PC-9 (cell line): ENCODE results near the gene CFAP92. TPM values are rescaled to one million over a fixed set of nuclear protein-coding genes. Genes with fewer than 3 reads are reported as not detected.

Experiments used
- BruUV-seq: library from RNA; stranded (reverse); fragments of 400-500 nt; replicated peaks from 2 replicates; lab custom pipeline; 2021; lab: Mats Ljungman, UMichigan
- CTCF ChIA-PET: fragments of 300-600 bp; sonication (Branson Sonifier 250); formaldehyde crosslinking; loops from one replicate; lab custom pipeline; 2022; ENCODE audit warnings: antibody characterized with exemption; lab: Charles Lee
- POLR2A ChIA-PET: fragments of 300-600 bp; sonication (Branson Sonifier 250); formaldehyde crosslinking; loops from one replicate; lab custom pipeline; 2022; ENCODE audit warnings: antibody characterized with exemption; ENCODE audit not compliant: unreplicated experiment; lab: Charles Lee
- DNase-seq, 2 experiments: peaks; one replicate each; pipeline versions ENCODE4 v3.0.0 to v3.0.0-alpha.2; 2015 to 2022; ENCODE audit warnings: mixed read lengths in 1 of 2
- H2AFZ ChIP-seq: fragments of 200-600 bp; sonication (generic); 2 replicates; pipeline ENCODE4 v1.8.1; 2017; ENCODE audit warnings: antibody characterized with exemption
- H3F3A ChIP-seq: fragments of 200-600 bp; sonication (generic); 2 replicates; pipeline ENCODE4 v1.8.1; 2017; ENCODE audit warnings: antibody characterized with exemption, mild to moderate bottlenecking, low read depth; ENCODE audit not compliant: insufficient read depth
- H3K27ac ChIP-seq: fragments of 200-600 bp; sonication (generic); 2 replicates; pipeline ENCODE4 v1.6.1; 2016; ENCODE audit warnings: mixed run types
- H3K27me3 ChIP-seq: fragments of 200-600 bp; sonication (generic); 2 replicates; pipeline ENCODE4 v1.6.1; 2016; ENCODE audit warnings: low read depth, mixed run types; ENCODE audit not compliant: insufficient read depth
- H3K36me3 ChIP-seq: fragments of 200-600 bp; sonication (generic); 2 replicates; pipeline ENCODE4 v1.6.1; 2016; ENCODE audit warnings: low read depth, mixed run types
- H3K4me1 ChIP-seq: fragments of 200-600 bp; sonication (generic); replicated peaks from 2 replicates; pipeline ENCODE4 v1.6.1; 2016; ENCODE audit warnings: mixed run types; ENCODE audit not compliant: insufficient read depth
- H3K4me2 ChIP-seq: fragments of 200-600 bp; sonication (generic); 2 replicates; pipeline ENCODE4 v1.6.1; 2017; ENCODE audit warnings: mixed run types
- H3K4me3 ChIP-seq: fragments of 200-600 bp; sonication (generic); 2 replicates; pipeline ENCODE4 v1.6.1; 2016; ENCODE audit warnings: mixed run types
- H3K79me2 ChIP-seq: fragments of 200-600 bp; sonication (generic); 2 replicates; pipeline ENCODE4 v1.6.1; 2017; ENCODE audit warnings: low read depth, mixed run types
- H3K9me2 ChIP-seq: fragments of 200-600 bp; sonication (generic); 2 replicates; pipeline ENCODE4 v1.8.1; 2017; ENCODE audit warnings: mild to moderate bottlenecking; ENCODE audit not compliant: insufficient read depth
- H3K9me3 ChIP-seq: fragments of 200-600 bp; sonication (generic); 2 replicates; pipeline ENCODE4 v1.8.1; 2016; ENCODE audit warnings: low read depth; ENCODE audit not compliant: insufficient read depth
- H4K20me1 ChIP-seq: fragments of 200-600 bp; sonication (generic); 2 replicates; pipeline ENCODE4 v1.8.1; 2017; ENCODE audit not compliant: insufficient read depth
- EZH2 ChIP-seq: fragments of 200-600 bp; sonication (generic); IDR thresholded peaks from 2 replicates; pipeline ENCODE4 v1.8.0; 2017; ENCODE audit warnings: antibody characterized with exemption, low read depth
- intact Hi-C: fragments of 100-400 bp; cut with micrococcal nuclease; formaldehyde crosslinking; loops from one replicate; pipeline ENCODE4 v1.10.0; 2022; ENCODE audit not compliant: unreplicated experiment
- total RNA-seq: library from RNA; stranded (reverse); gene quantifications from 2 replicates; pipeline ENCODE4 v1.2.3, GENCODE V29; 2021
- TF ChIP-seq, protein P1 (sequence below): fragments of 200-600 bp; sonication (generic); conservative IDR thresholded peaks from 2 replicates; pipeline ENCODE4 v1.6.1; 2017; ENCODE audit warnings: mixed run types, antibody characterized with exemption, mild to moderate bottlenecking, moderate library complexity

The CFAP92 gene
- total RNA-seq, 1 experiment from 2014 or later = 4.3 TPM

DNA sequence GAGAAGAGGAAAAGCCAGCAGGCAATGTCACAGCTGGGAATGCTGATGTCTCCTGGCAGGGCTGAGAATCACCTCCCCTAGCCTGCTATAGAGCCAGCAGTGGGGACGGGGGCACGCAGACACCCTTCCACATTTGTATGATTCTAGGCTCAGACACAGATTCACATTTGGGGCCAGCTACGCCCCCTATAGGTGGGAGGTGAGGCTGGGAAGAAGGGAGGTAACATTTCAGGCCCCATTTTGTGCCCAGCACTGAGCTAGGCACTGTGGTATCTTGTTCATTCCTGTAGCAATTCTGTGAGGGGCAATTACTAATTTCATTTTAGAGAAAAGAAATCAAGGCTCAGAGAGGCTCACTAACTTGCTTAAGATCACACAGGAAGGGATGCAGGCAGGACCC lies 130.3 kb downstream of the CFAP92 start:
- no peak for DNase-seq
- no peak overlapping the region for H3K4me3 ChIP-seq
- no peak overlapping the region for H2AFZ ChIP-seq
- ChIA-PET POLR2A (interaction anchor here (0.6 kb wide), 1 partner anchor 86 kb away, joined by 4 read pairs; no protein-coding TSS in a partner anchor), CTCF (no interaction called here)
- no peak overlapping the region for H3K4me2 ChIP-seq
- TF ChIP-seq, protein P1, sequence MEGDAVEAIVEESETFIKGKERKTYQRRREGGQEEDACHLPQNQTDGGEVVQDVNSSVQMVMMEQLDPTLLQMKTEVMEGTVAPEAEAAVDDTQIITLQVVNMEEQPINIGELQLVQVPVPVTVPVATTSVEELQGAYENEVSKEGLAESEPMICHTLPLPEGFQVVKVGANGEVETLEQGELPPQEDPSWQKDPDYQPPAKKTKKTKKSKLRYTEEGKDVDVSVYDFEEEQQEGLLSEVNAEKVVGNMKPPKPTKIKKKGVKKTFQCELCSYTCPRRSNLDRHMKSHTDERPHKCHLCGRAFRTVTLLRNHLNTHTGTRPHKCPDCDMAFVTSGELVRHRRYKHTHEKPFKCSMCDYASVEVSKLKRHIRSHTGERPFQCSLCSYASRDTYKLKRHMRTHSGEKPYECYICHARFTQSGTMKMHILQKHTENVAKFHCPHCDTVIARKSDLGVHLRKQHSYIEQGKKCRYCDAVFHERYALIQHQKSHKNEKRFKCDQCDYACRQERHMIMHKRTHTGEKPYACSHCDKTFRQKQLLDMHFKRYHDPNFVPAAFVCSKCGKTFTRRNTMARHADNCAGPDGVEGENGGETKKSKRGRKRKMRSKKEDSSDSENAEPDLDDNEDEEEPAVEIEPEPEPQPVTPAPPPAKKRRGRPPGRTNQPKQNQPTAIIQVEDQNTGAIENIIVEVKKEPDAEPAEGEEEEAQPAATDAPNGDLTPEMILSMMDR = peak; percentile 38; the same call in 1 of the 2 replicates
- no peak for TF ChIP-seq EZH2
- H3K9me3 ChIP-seq = peaks cover 23% of the 10 kb centered on the region
- H3K4me1 ChIP-seq = no peaks in the 10 kb centered on the region
- no peaks in the 10 kb centered on the region for H4K20me1 ChIP-seq
- no peaks in the 10 kb centered on the region for H3K9me2 ChIP-seq
- H3K79me2 ChIP-seq = no peaks in the 10 kb centered on the region
- H3F3A ChIP-seq = no peaks in the 10 kb centered on the region; the same call in 1 of the 2 replicates
- no TSS peak for BruUV-seq
- H3K36me3 ChIP-seq = no peaks in the 10 kb centered on the region
- no peak overlapping the region for H3K27ac ChIP-seq
- intact Hi-C loops = no loop called here
- H3K27me3 ChIP-seq = no peaks in the 10 kb centered on the region

DNA sequence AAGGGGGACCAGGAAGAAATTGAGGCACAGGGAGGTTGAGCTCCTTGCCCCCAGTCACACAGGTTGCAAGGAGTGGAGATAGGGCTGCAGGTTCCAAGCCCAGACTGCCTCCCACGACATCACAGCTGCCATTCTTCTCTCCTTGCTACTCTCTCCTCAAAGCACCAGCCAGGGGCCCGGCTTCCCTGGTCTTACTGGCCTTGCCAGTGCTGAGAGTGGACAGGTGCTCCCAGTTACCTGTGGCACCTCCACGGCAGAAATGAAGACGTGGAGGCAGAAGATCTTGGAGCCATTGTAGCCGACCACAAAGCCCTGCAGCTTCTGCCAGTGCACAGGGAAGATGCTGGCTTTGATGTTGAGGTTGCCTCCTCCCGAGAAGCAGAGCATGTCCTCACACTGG lies 132.4 kb downstream of the CFAP92 start:
- Histone ChIP-seq H3K4me2 (no peak overlapping the region), H3K36me3 (no peaks in the 10 kb centered on the region), H2AFZ (no peak overlapping the region), H3K9me3 (peaks cover 23% of the 10 kb centered on the region), H3K79me2 (no peaks in the 10 kb centered on the region), H3K4me3 (no peak overlapping the region), H3K27ac (no peak overlapping the region), H3K9me2 (no peaks in the 10 kb centered on the region), H3K4me1 (no peaks in the 10 kb centered on the region), H3K27me3 (no peaks in the 10 kb centered on the region), H4K20me1 (no peaks in the 10 kb centered on the region), H3F3A (no peaks in the 10 kb centered on the region; the same call in 1 of the 2 replicates)
- ChIA-PET CTCF (no interaction called here), POLR2A (no interaction called here)
- DNase-seq = no peak
- no TSS peak for BruUV-seq
- TF ChIP-seq, protein P1 = no peak
- no peak for TF ChIP-seq EZH2
- intact Hi-C loops = no loop called here

Other genes starting within 250 kb of the CFAP92 start
- gene ACAD9, start 114.5 kb downstream of the CFAP92 start, total RNA-seq = 76.5 and 81.4 TPM in 2 replicates
- gene EFCC1, start 7.2 kb upstream of the CFAP92 start, total RNA-seq = 0.24 and 0.43 TPM in 2 replicates
- gene GP9, start 66.7 kb upstream of the CFAP92 start, total RNA-seq = not detected in 2 replicates
- gene RAB43, start 127.7 kb upstream of the CFAP92 start, total RNA-seq = 39.5 and 48.9 TPM in 2 replicates
- gene ISY1, start 167.0 kb upstream of the CFAP92 start, total RNA-seq = 62.3 and 63.1 TPM in 2 replicates
- 261 and 265 TPM in 2 replicates for gene CNBP, start 189.8 kb upstream of the CFAP92 start, total RNA-seq